ENCODE results near the gene SLK.

The SLK gene

GRCh38 chr10:104056619-104057273 is 89.8 kb downstream of the SLK start:
- no peak for DNase-seq

DNA sequence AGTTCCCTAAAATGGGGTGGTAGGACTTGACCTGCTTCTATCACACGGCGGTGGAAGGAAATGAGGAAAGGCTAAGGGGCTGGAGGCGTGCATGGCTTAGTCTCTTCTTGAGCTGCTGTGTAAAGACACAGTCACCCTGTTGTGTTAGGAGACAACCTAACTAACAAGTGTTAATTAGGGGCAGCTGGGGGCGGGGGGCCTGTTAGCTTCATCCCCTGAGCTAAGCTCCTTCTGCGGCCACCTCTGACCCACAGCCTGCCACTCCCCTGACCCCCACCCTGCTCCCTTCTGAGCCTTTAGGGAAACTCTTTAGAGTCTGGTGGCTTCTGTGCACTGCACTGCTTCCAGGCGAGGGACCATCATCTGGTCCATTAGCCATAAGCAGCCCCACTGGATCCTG is 90.8 kb downstream of the SLK start:
- no peak for DNase-seq

DNA sequence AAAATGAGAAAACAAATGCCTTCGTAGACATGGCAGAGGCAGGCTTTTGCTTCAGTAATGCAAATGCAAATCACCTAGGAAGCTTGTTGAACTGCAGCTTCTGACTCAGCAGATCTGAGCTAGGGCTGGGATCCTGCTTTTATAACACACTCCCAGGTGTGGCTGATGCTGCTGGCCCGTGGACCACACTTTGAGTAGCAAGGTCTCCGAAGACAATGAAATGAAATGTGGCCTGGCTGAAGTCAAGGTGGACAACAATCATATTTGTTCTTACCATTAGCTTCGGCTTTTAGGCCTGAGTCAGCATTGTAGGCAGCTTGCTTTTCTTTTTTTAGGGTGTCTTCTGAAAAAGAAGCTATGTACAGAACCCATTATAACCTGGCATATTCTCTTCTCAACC is 92.4 kb downstream of the SLK start:
- DNase-seq, result no peak

- DNase-seq, result no peak
These were observed 94.3 kb downstream of the SLK start for GRCh38 chr10:104061196-104061595.

GRCh38 chr10:104065748-104066147 is 98.8 kb downstream of the SLK start:
- no peak for DNase-seq

- no peak for DNase-seq
These were observed 100.0 kb downstream of the SLK start for GRCh38 chr10:104066945-104067344.

- no peak for DNase-seq
These were observed 100.6 kb downstream of the SLK start for GRCh38 chr10:104067525-104067924.

- no peak for DNase-seq
These were observed 102.7 kb downstream of the SLK start for GRCh38 chr10:104069613-104070012.

GRCh38 chr10:104072786-104073185 is 105.8 kb downstream of the SLK start:
- DNase-seq, result no peak

GRCh38 chr10:104074505-104074904 is 107.6 kb downstream of the SLK start:
- DNase-seq, result no peak

- DNase-seq, result no peak
These were observed 109.8 kb downstream of the SLK start for GRCh38 chr10:104076743-104077160.

DNA sequence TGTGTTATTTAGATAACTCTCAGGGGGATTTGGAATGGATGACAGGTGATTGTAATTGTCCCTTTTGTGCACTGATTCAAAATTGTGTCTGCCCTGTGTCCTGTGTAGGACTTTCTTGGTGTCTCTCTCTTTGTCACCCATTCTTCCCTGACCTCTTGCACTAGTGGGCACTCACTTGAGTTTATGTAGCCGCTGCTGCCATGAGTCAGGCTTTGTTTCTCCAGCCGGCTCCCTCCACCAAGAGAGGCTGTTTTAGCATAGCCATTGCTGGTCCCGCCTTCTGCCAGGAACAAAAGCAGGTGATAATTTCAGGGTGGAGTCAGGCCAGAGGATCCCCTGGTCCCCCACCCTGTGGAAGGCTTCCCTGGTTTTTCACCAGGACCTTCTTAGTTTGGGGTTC is 110.3 kb downstream of the SLK start:
- no peak for DNase-seq

GRCh38 chr10:104077663-104078151 is 110.8 kb downstream of the SLK start:
- no peak for DNase-seq
